Subcutaneous adipose tissue (tissue), 4 donors: ENCODE results near the gene PPP1CC. TPM values are rescaled to one million over a fixed set of nuclear protein-coding genes. Genes with fewer than 3 reads are reported as not detected.

ENCODE experiments used
- CTCF ChIP-seq: fragments of 450-650 bp; IDR thresholded peaks from one replicate; pipeline ENCODE4 v1.5.1; 2016; ENCODE audit warnings: low read depth, mild to moderate bottlenecking, control low read depth, antibody characterized with exemption, moderate library complexity
- total RNA-seq, 4 donors: library from RNA; depleted of rRNA; stranded (reverse); fragments of >200 nt; gene quantifications; one replicate each; pipeline ENCODE4 v1.1.0, GENCODE V29; 2016

Gene PPP1CC
- total RNA-seq, 4 donors from 2014 or later, result 103 to 173 (median 118) TPM

- TF ChIP-seq CTCF, result no peak
These were observed 72.5 kb downstream of the PPP1CC start for GRCh38 chr12:110670161-110670701.

Other genes starting within 250 kb of the PPP1CC start
- gene VPS29, start 240.8 kb downstream of the PPP1CC start, total RNA-seq, result 100 to 1,000 TPM; 104 to 165 (median 163) TPM
- 1 to 10 TPM in 1 of 4 donors, under 1 TPM in 2, not detected in 1; 0.22 to 1.9 (median 0.82) TPM for gene RAD9B, start 240.6 kb downstream of the PPP1CC start, total RNA-seq
- 10 to 100 TPM; 24.9 to 31.3 (median 30.3) TPM for gene PPTC7, start 159.6 kb downstream of the PPP1CC start, total RNA-seq
- 10 to 100 TPM; 30.2 to 35.7 (median 31.4) TPM for gene TCTN1, start 128.8 kb downstream of the PPP1CC start, total RNA-seq
- 10 to 100 TPM in 3 of 4 donors, 1 to 10 TPM in 1; 9.6 to 16.5 (median 13.7) TPM for gene HVCN1, start 53.8 kb downstream of the PPP1CC start, total RNA-seq
- not detected for gene CCDC63, start 104.1 kb upstream of the PPP1CC start, total RNA-seq
- not detected for gene MYL2, start 177.7 kb upstream of the PPP1CC start, total RNA-seq